Bronchial epithelial cell (primary cell): ENCODE results near the gene FKBP6. TPM values are rescaled to one million over a fixed set of nuclear protein-coding genes. Genes with fewer than 3 reads are reported as not detected.

ENCODE experiments used
- DNase-seq: peaks from one replicate; pipeline ENCODE4 v3.0.0-alpha.2; 2010; ENCODE audit warnings: low read depth
- FAIRE-seq: peaks from 2 replicates; lab custom pipeline; 2011; peaks lifted over from hg19 to GRCh38; lab: Jason Lieb, UNC
- H3K27me3 ChIP-seq: 2 replicates; pipeline ENCODE4 v1.5.1; 2011; ENCODE audit warnings: low read length; ENCODE audit not compliant: control insufficient read depth, insufficient read depth
- H3K36me3 ChIP-seq: 2 replicates; pipeline ENCODE4 v1.5.1; 2011; ENCODE audit warnings: low read length; ENCODE audit not compliant: control insufficient read depth, insufficient read depth
- H3K4me3 ChIP-seq: 2 replicates; pipeline ENCODE4 v1.5.1; 2011; ENCODE audit warnings: mild to moderate bottlenecking, low read depth, low read length, control low read depth
- CTCF ChIP-seq: IDR thresholded peaks from 2 replicates; pipeline ENCODE4 v1.5.1; 2011; ENCODE audit warnings: mild to moderate bottlenecking, moderate library complexity, low read length, control low read depth, inconsistent platforms; ENCODE audit not compliant: insufficient read depth, severe bottlenecking
- total RNA-seq: library from RNA; depleted of rRNA; stranded (reverse); fragments of >200 nt; gene quantifications from 2 replicates; pipeline ENCODE4 v1.2.1, GENCODE V29; 2014

FKBP6 gene
- total RNA-seq, 1 donor from 2014 or later, result not detected

DNA sequence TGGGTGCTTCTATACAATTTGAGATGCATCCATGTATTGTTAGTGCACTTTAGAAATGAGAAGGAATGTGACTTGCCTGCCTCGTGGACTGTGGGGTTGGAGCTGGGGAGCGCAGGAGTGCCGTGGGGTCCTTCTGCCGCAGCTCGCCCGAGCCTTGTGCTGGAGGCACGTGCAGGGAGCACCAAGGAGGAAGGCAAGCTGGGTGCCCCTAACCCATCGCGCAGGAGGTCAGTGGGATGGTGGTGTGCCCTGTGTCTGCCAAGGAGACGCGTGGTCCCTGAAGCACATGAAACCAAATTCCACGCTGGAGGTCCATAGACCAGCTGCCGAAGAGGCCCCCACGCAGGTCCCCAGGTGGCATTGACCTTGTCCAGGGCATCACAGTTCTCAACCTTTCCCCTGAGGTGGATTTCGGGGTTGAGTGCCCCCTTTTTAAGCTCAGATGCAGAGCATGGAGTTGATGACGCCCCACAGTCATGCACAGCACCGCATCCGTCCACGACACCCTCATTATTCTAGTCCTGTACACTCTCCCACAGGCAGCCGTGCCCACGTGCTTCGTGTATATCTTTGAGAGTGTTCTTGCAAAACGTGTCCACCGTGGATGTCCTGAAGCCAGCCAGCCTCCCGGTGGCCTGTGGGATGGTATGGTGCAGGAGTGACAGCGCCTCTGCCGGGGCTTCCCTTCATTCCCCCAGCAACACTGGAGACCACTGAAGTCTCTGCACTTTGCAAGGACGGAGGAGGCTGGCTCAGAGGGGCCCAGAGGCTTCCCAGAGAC, 35.5 kb downstream of the FKBP6 start:
- FAIRE-seq (no peak), DNase-seq (no peak)
- H3K27me3 ChIP-seq, result no peaks in the 10 kb centered on the region
- H3K36me3 ChIP-seq, result no peaks in the 10 kb centered on the region
- TF ChIP-seq CTCF, result no peak
- no peak overlapping the region for H3K4me3 ChIP-seq

DNA sequence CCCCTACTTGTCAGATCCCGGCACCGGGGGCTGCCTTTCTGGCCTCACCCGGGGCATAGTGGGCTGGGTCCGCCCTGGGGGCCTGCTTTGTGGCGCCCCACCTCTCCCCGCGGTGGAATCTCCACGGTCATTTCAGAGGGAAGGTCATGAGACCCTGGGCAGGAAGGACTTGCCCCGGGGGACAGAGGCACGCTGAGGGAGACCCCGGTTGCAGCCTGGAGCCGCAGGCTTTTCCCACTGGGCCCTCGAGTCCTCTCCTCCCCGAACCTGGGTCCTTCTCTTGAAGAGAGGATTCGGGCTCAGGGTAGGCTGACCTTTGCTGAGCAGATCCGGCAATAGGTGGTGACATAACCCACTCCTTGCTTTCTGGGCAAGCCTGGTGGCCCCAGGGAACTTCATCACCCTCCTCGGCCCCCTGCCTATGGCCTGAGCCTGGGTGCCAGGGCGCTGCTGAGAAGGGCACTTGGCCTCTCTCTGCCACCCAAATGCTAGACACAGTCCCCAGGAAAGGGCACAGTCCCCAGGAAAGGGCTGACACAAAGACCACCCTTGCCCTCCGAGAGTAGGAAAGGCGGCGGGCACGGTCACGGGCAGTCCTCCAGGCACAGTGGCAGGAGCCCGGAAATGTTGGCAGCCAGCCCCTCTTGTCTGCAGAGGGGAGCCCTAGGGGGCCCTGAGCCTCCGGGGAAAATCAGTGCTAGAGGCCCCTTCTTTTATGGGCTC, 36.2 kb downstream of the FKBP6 start:
- DNase-seq, result no peak
- no peaks in the 10 kb centered on the region for H3K27me3 ChIP-seq
- no peaks in the 10 kb centered on the region for H3K36me3 ChIP-seq
- no peak overlapping the region for H3K4me3 ChIP-seq
- no peak for FAIRE-seq
- TF ChIP-seq CTCF, result no peak

DNA sequence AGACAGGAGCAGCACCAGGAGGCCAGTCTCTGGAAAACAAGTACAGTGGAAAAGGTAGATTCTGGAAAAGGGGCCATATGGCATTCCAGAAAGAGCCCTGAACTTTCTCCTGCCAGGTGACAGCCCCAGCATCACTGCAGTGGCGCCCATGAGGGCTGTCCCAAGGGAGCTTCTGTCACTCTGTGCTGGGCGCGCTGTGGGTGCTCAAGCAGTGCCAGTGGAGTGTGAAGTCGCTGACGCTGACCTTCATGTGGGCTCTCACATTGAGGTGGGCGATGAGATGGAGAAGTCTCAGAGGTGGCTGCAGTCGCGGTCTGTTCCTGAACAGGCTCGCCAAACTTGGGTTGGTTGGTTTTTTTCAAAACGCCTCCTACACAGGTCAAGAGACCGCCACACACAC, 38.2 kb downstream of the FKBP6 start:
- DNase-seq (no peak), FAIRE-seq (no peak)
- Histone ChIP-seq H3K4me3 (no peak overlapping the region), H3K36me3 (no peaks in the 10 kb centered on the region), H3K27me3 (no peaks in the 10 kb centered on the region)
- TF ChIP-seq CTCF, result no peak

DNA sequence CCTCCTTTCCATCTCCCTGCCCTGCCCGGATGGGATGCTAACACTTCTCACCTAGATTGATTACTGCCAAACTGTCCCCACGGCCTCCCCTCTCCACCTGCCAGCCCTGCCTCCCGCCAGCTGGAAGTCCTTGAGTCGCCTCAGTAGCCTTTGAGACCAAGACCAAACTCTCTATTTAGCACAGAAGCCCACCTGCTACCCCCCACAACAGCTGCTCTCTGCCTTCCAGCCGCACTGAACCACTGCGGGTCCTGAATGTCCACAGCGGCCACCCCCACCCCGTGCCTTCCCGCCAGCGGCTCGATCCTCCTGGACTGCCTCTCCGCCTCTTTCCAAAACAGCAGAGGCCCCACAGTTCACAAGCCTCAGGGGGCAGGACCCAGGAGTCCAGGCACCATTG, 39.0 kb downstream of the FKBP6 start:
- DNase-seq (no peak), FAIRE-seq (no peak)
- H3K4me3 ChIP-seq, result no peak overlapping the region
- no peak for TF ChIP-seq CTCF
- no peaks in the 10 kb centered on the region for H3K27me3 ChIP-seq
- no peaks in the 10 kb centered on the region for H3K36me3 ChIP-seq

GRCh38 chr7:73369009-73369408, 41.0 kb downstream of the FKBP6 start:
- TF ChIP-seq CTCF, result no peak
- H3K36me3 ChIP-seq, result no peaks in the 10 kb centered on the region
- H3K27me3 ChIP-seq, result no peaks in the 10 kb centered on the region
- DNase-seq (no peak), FAIRE-seq (no peak)
- no peak overlapping the region for H3K4me3 ChIP-seq
